ENCODE data around the gene RBP3. TPM values are rescaled to one million over a fixed set of nuclear protein-coding genes. Genes with fewer than 3 reads are reported as not detected.

Gene RBP3
- total RNA-seq, 1 experiment from 2014 or later = not detected

DNA sequence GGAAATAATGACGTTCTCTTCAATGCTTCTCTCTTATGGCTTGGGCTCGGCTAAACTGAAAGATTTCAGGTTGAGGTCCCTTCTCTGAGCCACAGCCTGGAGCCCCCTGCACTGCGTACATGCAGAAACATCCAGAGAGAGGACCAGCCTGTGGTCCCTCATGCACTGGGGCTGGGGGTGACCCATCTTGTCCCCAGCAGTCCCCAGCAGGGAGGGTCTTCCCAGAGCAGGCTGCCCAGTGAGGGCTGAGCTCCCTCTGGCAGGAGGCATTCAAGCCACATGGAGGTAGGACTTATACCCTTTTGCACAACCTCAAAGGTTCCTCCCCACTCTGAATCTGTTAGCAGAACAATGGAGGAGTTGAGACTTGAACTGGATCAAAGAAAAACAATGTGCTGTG is 40.8 kb upstream of the RBP3 start:
- CTCF ChIA-PET = no interaction called here
- no peak overlapping the region for H3K4me3 Mint-ChIP-seq (ENCODE audit: unreplicated experiment)

DNA sequence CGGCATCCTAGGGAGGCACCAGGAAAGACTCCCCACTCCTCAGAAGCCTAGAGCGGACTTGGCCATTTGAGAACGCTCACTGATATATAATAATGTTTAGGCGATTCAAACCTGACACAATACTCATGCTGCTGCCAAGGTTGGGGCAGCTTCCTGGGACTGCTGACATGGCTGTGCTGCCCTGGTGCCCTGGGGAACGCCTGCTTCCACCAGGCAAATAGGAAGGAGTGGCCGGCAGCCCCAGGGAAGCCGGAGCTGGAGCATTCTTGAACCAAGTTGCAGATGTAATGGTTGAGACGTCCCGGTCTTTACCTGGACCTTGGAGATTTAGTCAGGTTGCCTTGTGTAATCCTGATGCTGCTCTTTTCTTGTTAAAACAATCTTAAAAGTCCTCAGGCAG is 39.4 kb upstream of the RBP3 start:
- CTCF ChIA-PET = interaction anchor here (1.2 kb wide), 1 partner anchor 11 kb away, joined by 3 read pairs; no protein-coding TSS in a partner anchor
- intact Hi-C loops (cut with micrococcal nuclease; ENCODE audit: unreplicated experiment) = no loop called here
- peaks cover 32% of the 10 kb centered on the region for H3K27me3 Mint-ChIP-seq (ENCODE audit: insufficient read depth, unreplicated experiment)

More for the DNA sequence above, 40.8 kb upstream of the RBP3 start:
- BruUV-seq (replicated peaks) = no TSS peak
- TF ChIP-seq, protein P1, sequence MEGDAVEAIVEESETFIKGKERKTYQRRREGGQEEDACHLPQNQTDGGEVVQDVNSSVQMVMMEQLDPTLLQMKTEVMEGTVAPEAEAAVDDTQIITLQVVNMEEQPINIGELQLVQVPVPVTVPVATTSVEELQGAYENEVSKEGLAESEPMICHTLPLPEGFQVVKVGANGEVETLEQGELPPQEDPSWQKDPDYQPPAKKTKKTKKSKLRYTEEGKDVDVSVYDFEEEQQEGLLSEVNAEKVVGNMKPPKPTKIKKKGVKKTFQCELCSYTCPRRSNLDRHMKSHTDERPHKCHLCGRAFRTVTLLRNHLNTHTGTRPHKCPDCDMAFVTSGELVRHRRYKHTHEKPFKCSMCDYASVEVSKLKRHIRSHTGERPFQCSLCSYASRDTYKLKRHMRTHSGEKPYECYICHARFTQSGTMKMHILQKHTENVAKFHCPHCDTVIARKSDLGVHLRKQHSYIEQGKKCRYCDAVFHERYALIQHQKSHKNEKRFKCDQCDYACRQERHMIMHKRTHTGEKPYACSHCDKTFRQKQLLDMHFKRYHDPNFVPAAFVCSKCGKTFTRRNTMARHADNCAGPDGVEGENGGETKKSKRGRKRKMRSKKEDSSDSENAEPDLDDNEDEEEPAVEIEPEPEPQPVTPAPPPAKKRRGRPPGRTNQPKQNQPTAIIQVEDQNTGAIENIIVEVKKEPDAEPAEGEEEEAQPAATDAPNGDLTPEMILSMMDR (IDR thresholded peaks at IDR 0.05; ENCODE audit: insufficient read depth in 1 of 2, low read depth in 1 of 2, low read length in 1 of 2, severe bottlenecking in 1 of 2, unreplicated experiment in 1 of 2) = no peak
- Mint-ChIP-seq H3K27ac (ENCODE audit: unreplicated experiment) (no peak overlapping the region), H3K9me3 (ENCODE audit: unreplicated experiment) (no peaks in the 10 kb centered on the region), H3K27me3 (ENCODE audit: insufficient read depth, unreplicated experiment) (peaks cover 40% of the 10 kb centered on the region), H3K4me1 (ENCODE audit: low read depth, unreplicated experiment) (no peaks in the 10 kb centered on the region), H3K36me3 (ENCODE audit: insufficient read depth, unreplicated experiment) (no peaks in the 10 kb centered on the region)
- DNase-seq = no peak
- Histone ChIP-seq H3K4me3 (ENCODE audit: low read depth, low read length) (no peak overlapping the region), H3K27me3 (replicated peaks; ENCODE audit: control insufficient read depth, insufficient read depth, low read length) (peaks cover 2% of the 10 kb centered on the region), H3K36me3 (ENCODE audit: control insufficient read depth, insufficient read depth, low read length) (no peaks in the 10 kb centered on the region), H3K9me3 (no peaks in the 10 kb centered on the region), H3K4me1 (no peaks in the 10 kb centered on the region)
- intact Hi-C loops (cut with micrococcal nuclease; ENCODE audit: unreplicated experiment) = no loop called here
- POLR2A ChIA-PET = no interaction called here

GRCh38 chr10:47309408-47310089 is 38.6 kb upstream of the RBP3 start:
- H3K27me3 ChIP-seq (replicated peaks; ENCODE audit: control insufficient read depth, insufficient read depth, low read length) = no peaks in the 10 kb centered on the region; the same call in 1 of the 2 replicates
- Mint-ChIP-seq H3K9me3 (ENCODE audit: unreplicated experiment) (no peaks in the 10 kb centered on the region), H3K4me1 (ENCODE audit: low read depth, unreplicated experiment) (no peaks in the 10 kb centered on the region), H3K36me3 (ENCODE audit: insufficient read depth, unreplicated experiment) (no peaks in the 10 kb centered on the region), H3K27me3 (ENCODE audit: insufficient read depth, unreplicated experiment) (peaks cover 30% of the 10 kb centered on the region), H3K4me3 (ENCODE audit: unreplicated experiment) (no peak overlapping the region), H3K27ac (ENCODE audit: unreplicated experiment) (no peak overlapping the region)
- H3K36me3 ChIP-seq (ENCODE audit: control insufficient read depth, insufficient read depth, low read length) = no peaks in the 10 kb centered on the region
- ChIA-PET POLR2A (no interaction called here), CTCF (interaction anchor here (1.2 kb wide), 1 partner anchor 12 kb away, joined by 3 read pairs; no protein-coding TSS in a partner anchor)
- H3K4me3 ChIP-seq (ENCODE audit: low read depth, low read length) = no peak overlapping the region
- BruUV-seq (replicated peaks) = no TSS peak
- TF ChIP-seq, protein P1 (IDR thresholded peaks at IDR 0.05; ENCODE audit: insufficient read depth in 1 of 2, low read depth in 1 of 2, low read length in 1 of 2, severe bottlenecking in 1 of 2, unreplicated experiment in 1 of 2) = peak in 1 of 2 experiments; percentile 13
- no peaks in the 10 kb centered on the region for H3K4me1 ChIP-seq
- no peak for DNase-seq
- H3K9me3 ChIP-seq = no peaks in the 10 kb centered on the region
- intact Hi-C loops (cut with micrococcal nuclease; ENCODE audit: unreplicated experiment) = no loop called here

More for the DNA sequence above, 39.4 kb upstream of the RBP3 start:
- TF ChIP-seq, protein P1 (IDR thresholded peaks at IDR 0.05; ENCODE audit: insufficient read depth in 1 of 2, low read depth in 1 of 2, low read length in 1 of 2, severe bottlenecking in 1 of 2, unreplicated experiment in 1 of 2) = no peak
- no peak for DNase-seq
- Mint-ChIP-seq H3K4me1 (ENCODE audit: low read depth, unreplicated experiment) (no peaks in the 10 kb centered on the region), H3K27ac (ENCODE audit: unreplicated experiment) (no peak overlapping the region), H3K36me3 (ENCODE audit: insufficient read depth, unreplicated experiment) (no peaks in the 10 kb centered on the region), H3K9me3 (ENCODE audit: unreplicated experiment) (no peaks in the 10 kb centered on the region), H3K4me3 (ENCODE audit: unreplicated experiment) (no peak overlapping the region)
- Histone ChIP-seq H3K9me3 (no peaks in the 10 kb centered on the region), H3K4me1 (no peaks in the 10 kb centered on the region), H3K36me3 (ENCODE audit: control insufficient read depth, insufficient read depth, low read length) (no peaks in the 10 kb centered on the region), H3K27me3 (replicated peaks; ENCODE audit: control insufficient read depth, insufficient read depth, low read length) (no peaks in the 10 kb centered on the region; the same call in 1 of the 2 replicates), H3K4me3 (ENCODE audit: low read depth, low read length) (no peak overlapping the region)
- POLR2A ChIA-PET = no interaction called here
- BruUV-seq (replicated peaks) = no TSS peak

Measured in Caco-2 (cell line).